ENCODE results near the gene OSBPL8.

DNA sequence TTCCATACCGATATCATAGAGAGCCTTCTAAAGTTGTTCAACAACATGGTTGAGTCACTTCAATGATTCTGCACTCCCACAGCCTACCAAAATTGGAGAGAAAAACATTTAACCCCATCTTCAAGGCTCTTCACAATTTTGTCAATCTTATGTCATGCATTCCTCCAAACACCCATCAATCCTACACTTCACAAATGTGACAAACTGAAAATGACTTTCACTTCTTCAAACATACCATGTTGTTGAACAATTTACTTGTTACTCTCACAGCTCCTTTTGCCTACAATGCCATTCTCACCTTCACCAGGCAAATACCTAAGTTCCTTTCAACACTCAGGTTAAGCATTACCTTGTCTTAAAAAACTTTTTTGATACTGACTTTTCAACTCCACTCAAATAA is 88.0 kb downstream of the OSBPL8 start:
- TF ChIP-seq, protein P1, sequence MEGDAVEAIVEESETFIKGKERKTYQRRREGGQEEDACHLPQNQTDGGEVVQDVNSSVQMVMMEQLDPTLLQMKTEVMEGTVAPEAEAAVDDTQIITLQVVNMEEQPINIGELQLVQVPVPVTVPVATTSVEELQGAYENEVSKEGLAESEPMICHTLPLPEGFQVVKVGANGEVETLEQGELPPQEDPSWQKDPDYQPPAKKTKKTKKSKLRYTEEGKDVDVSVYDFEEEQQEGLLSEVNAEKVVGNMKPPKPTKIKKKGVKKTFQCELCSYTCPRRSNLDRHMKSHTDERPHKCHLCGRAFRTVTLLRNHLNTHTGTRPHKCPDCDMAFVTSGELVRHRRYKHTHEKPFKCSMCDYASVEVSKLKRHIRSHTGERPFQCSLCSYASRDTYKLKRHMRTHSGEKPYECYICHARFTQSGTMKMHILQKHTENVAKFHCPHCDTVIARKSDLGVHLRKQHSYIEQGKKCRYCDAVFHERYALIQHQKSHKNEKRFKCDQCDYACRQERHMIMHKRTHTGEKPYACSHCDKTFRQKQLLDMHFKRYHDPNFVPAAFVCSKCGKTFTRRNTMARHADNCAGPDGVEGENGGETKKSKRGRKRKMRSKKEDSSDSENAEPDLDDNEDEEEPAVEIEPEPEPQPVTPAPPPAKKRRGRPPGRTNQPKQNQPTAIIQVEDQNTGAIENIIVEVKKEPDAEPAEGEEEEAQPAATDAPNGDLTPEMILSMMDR (IDR thresholded peaks at IDR 0.05) = no peak
- TF ChIP-seq SMAD3 (CRISPR knock-in tag; IDR thresholded peaks at IDR 0.05; ENCODE audit: borderline replicate concordance) (no peak), FOXK1 (CRISPR knock-in tag; IDR thresholded peaks at IDR 0.05) (no peak)
- TF ChIP-seq, protein P2, sequence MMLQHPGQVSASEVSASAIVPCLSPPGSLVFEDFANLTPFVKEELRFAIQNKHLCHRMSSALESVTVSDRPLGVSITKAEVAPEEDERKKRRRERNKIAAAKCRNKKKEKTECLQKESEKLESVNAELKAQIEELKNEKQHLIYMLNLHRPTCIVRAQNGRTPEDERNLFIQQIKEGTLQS (CRISPR knock-in tag; conservative IDR thresholded peaks at IDR 0.05) = no peak

Data from WTC11 (cell line).